GM18507 (cell line): ENCODE measurements around the gene ZNF205.

Source experiments
- DNase-seq: peaks from one replicate; pipeline ENCODE4 v3.0.0; 2011; ENCODE audit warnings: low read depth; ENCODE audit not compliant: insufficient read length; ENCODE audit errors: extremely low spot score
- FAIRE-seq: peaks from 2 replicates; lab custom pipeline; 2011; peaks lifted over from hg19 to GRCh38; lab: Jason Lieb, UNC

Gene ZNF205

GRCh38 chr16:3099395-3099731 lies 13.0 kb upstream of the ZNF205 start:
- FAIRE-seq, result no peak

GRCh38 chr16:3099732-3100499 lies 12.5 kb upstream of the ZNF205 start:
- DNase-seq (peak; percentile 88), FAIRE-seq (peak; percentile 81)

More at GRCh38 chr16:3099395-3099731, 13.0 kb upstream of the ZNF205 start:
- no peak for DNase-seq

- peak; percentile 50 for FAIRE-seq
Observed at GRCh38 chr16:3101018-3101840, 11.2 kb upstream of the ZNF205 start.

GRCh38 chr16:3101841-3102470 lies 10.4 kb upstream of the ZNF205 start:
- no peak for FAIRE-seq

More at GRCh38 chr16:3101018-3101840, 11.2 kb upstream of the ZNF205 start:
- no peak for DNase-seq

GRCh38 chr16:3106205-3106928 lies 6.0 kb upstream of the ZNF205 start:
- DNase-seq (peak; percentile 97), FAIRE-seq (peak; percentile 62)

More at GRCh38 chr16:3101841-3102470, 10.4 kb upstream of the ZNF205 start:
- no peak for DNase-seq

GRCh38 chr16:3112881-3113574 lies 642 bp downstream of the ZNF205 start:
- no peak for FAIRE-seq

GRCh38 chr16:3113765-3114479 lies 1.5 kb downstream of the ZNF205 start:
- FAIRE-seq, result no peak
- DNase-seq, result no peak

More at GRCh38 chr16:3112881-3113574, 642 bp downstream of the ZNF205 start:
- DNase-seq, result no peak

GRCh38 chr16:3115003-3115402 lies 2.6 kb downstream of the ZNF205 start:
- FAIRE-seq (no peak), DNase-seq (no peak)

- FAIRE-seq, result no peak
- DNase-seq, result no peak
Observed at GRCh38 chr16:3115561-3115960, 3.2 kb downstream of the ZNF205 start.

- FAIRE-seq (no peak), DNase-seq (no peak)
Observed at GRCh38 chr16:3118204-3118790, 5.9 kb downstream of the ZNF205 start.

GRCh38 chr16:3118846-3119245 lies 6.5 kb downstream of the ZNF205 start:
- no peak for FAIRE-seq
- DNase-seq, result no peak

GRCh38 chr16:3119286-3119685 lies 6.9 kb downstream of the ZNF205 start:
- FAIRE-seq (no peak), DNase-seq (no peak)

- no peak for DNase-seq
- no peak for FAIRE-seq
Observed at GRCh38 chr16:3119701-3120408, 7.5 kb downstream of the ZNF205 start.

GRCh38 chr16:3120435-3120834 lies 8.0 kb downstream of the ZNF205 start:
- DNase-seq (no peak), FAIRE-seq (no peak)

- FAIRE-seq (no peak), DNase-seq (no peak)
Observed at GRCh38 chr16:3121851-3122467, 9.6 kb downstream of the ZNF205 start.

- FAIRE-seq (no peak), DNase-seq (no peak)
Observed at GRCh38 chr16:3122926-3123570, 10.7 kb downstream of the ZNF205 start.
